Mononuclear cell (primary cell): Measurements from ENCODE around the gene FBXL4. TPM values are rescaled to one million over a fixed set of nuclear protein-coding genes. Genes with fewer than 3 reads are reported as not detected.

Experiments used
- H3K27me3 ChIP-seq: 2 replicates; pipeline ENCODE4 v1.6.0; 2011; ENCODE audit warnings: low read length, control low read depth; ENCODE audit not compliant: insufficient read depth
- H3K4me1 ChIP-seq: 2 replicates; pipeline ENCODE4 v1.5.1; 2011; ENCODE audit warnings: mild to moderate bottlenecking, low read length, control low read depth; ENCODE audit not compliant: insufficient read depth
- H3K4me3 ChIP-seq: 2 replicates; pipeline ENCODE4 v1.5.1; 2011; ENCODE audit warnings: mild to moderate bottlenecking, low read length, moderate library complexity
- H3K9me3 ChIP-seq: 2 replicates; pipeline ENCODE4 v1.5.1; 2011; ENCODE audit warnings: low read depth, mild to moderate bottlenecking, control low read depth, low read length
- total RNA-seq: library from RNA; depleted of rRNA; stranded (reverse); fragments of >200 nt; gene quantifications from one replicate; pipeline ENCODE4 v1.2.3, GENCODE V29; 2012

FBXL4 gene
- total RNA-seq, 1 donor = 10.8 TPM

- no peaks in the 10 kb centered on the region for H3K9me3 ChIP-seq
- no peak overlapping the region for H3K4me3 ChIP-seq
- peaks cover 43% of the 10 kb centered on the region for H3K4me1 ChIP-seq
- H3K27me3 ChIP-seq = peaks cover 87% of the 10 kb centered on the region
These were observed 115.3 kb downstream of the FBXL4 start for GRCh38 chr6:98832284-98833056.

GRCh38 chr6:98831959-98832283 is 115.8 kb downstream of the FBXL4 start:
- Histone ChIP-seq H3K9me3 (no peaks in the 10 kb centered on the region), H3K4me1 (peaks cover 43% of the 10 kb centered on the region), H3K4me3 (no peak overlapping the region), H3K27me3 (peaks cover 87% of the 10 kb centered on the region)

GRCh38 chr6:98831057-98831958 is 116.4 kb downstream of the FBXL4 start:
- no peaks in the 10 kb centered on the region for H3K9me3 ChIP-seq
- peaks cover 87% of the 10 kb centered on the region for H3K27me3 ChIP-seq
- H3K4me3 ChIP-seq = no peak overlapping the region
- H3K4me1 ChIP-seq = peaks cover 43% of the 10 kb centered on the region

- Histone ChIP-seq H3K4me3 (no peak overlapping the region), H3K4me1 (peaks cover 33% of the 10 kb centered on the region), H3K27me3 (peaks cover 87% of the 10 kb centered on the region), H3K9me3 (no peaks in the 10 kb centered on the region)
These were observed 117.6 kb downstream of the FBXL4 start for GRCh38 chr6:98830146-98830545.

- Histone ChIP-seq H3K27me3 (peaks cover 96% of the 10 kb centered on the region), H3K9me3 (no peaks in the 10 kb centered on the region), H3K4me3 (no peak overlapping the region), H3K4me1 (peaks cover 30% of the 10 kb centered on the region)
These were observed 118.8 kb downstream of the FBXL4 start for GRCh38 chr6:98828941-98829411.

GRCh38 chr6:98828211-98828788 is 119.4 kb downstream of the FBXL4 start:
- H3K27me3 ChIP-seq = peaks cover 96% of the 10 kb centered on the region
- no peak overlapping the region for H3K4me3 ChIP-seq
- H3K9me3 ChIP-seq = no peaks in the 10 kb centered on the region
- peaks cover 24% of the 10 kb centered on the region for H3K4me1 ChIP-seq

- H3K4me3 ChIP-seq = no peak overlapping the region
- peaks cover 94% of the 10 kb centered on the region for H3K27me3 ChIP-seq
- no peaks in the 10 kb centered on the region for H3K9me3 ChIP-seq
- H3K4me1 ChIP-seq = peaks cover 16% of the 10 kb centered on the region
These were observed 120.2 kb downstream of the FBXL4 start for GRCh38 chr6:98827295-98828159.

- Histone ChIP-seq H3K27me3 (peaks cover 95% of the 10 kb centered on the region), H3K4me3 (no peak overlapping the region), H3K4me1 (no peaks in the 10 kb centered on the region)
These were observed 122.0 kb downstream of the FBXL4 start for GRCh38 chr6:98825600-98826230.

GRCh38 chr6:98824902-98825599 is 122.7 kb downstream of the FBXL4 start:
- no peaks in the 10 kb centered on the region for H3K9me3 ChIP-seq
- H3K4me1 ChIP-seq = no peaks in the 10 kb centered on the region
- peaks cover 90% of the 10 kb centered on the region for H3K27me3 ChIP-seq
- H3K4me3 ChIP-seq = no peak overlapping the region

More at GRCh38 chr6:98825600-98826230, 122.0 kb downstream of the FBXL4 start:
- no peaks in the 10 kb centered on the region for H3K9me3 ChIP-seq

GRCh38 chr6:98824162-98824901 is 123.4 kb downstream of the FBXL4 start:
- no peak overlapping the region for H3K4me3 ChIP-seq
- no peaks in the 10 kb centered on the region for H3K4me1 ChIP-seq
- H3K27me3 ChIP-seq = peaks cover 90% of the 10 kb centered on the region
- H3K9me3 ChIP-seq = no peaks in the 10 kb centered on the region

- Histone ChIP-seq H3K4me1 (no peaks in the 10 kb centered on the region), H3K9me3 (no peaks in the 10 kb centered on the region), H3K4me3 (no peak overlapping the region), H3K27me3 (peaks cover 91% of the 10 kb centered on the region)
These were observed 124.2 kb downstream of the FBXL4 start for GRCh38 chr6:98823428-98824161.

- H3K27me3 ChIP-seq = peaks cover 90% of the 10 kb centered on the region
- H3K4me1 ChIP-seq = no peaks in the 10 kb centered on the region
- H3K9me3 ChIP-seq = peaks cover 4% of the 10 kb centered on the region
- no peak overlapping the region for H3K4me3 ChIP-seq
These were observed 125.9 kb downstream of the FBXL4 start for GRCh38 chr6:98821756-98822405.
